Mesothelial cell of epicardium (in vitro differentiated cells): Measurements from ENCODE around the gene COL13A1. TPM values are rescaled to one million over a fixed set of nuclear protein-coding genes. Genes with fewer than 3 reads are reported as not detected.

Experiments used
- DNase-seq, 2 experiments: peaks; one replicate each; pipeline ENCODE4 v3.0.0; 2021; ENCODE audit warnings: low spot score in 2 of 2; ENCODE audit not compliant: unreplicated experiment in 2 of 2
- H3K27ac Mint-ChIP-seq: 2 replicates; pipeline ENCODE4 v1.8.0; 2021; ENCODE audit warnings: mixed read lengths
- H3K27me3 Mint-ChIP-seq: 2 replicates; pipeline ENCODE4 v1.8.0; 2021; ENCODE audit warnings: low read depth, mixed read lengths
- H3K36me3 Mint-ChIP-seq: 2 replicates; pipeline ENCODE4 v1.8.0; 2021; ENCODE audit warnings: mixed read lengths
- H3K4me1 Mint-ChIP-seq: 2 replicates; pipeline ENCODE4 v1.8.0; 2021; ENCODE audit warnings: mixed read lengths
- H3K4me3 Mint-ChIP-seq: 2 replicates; pipeline ENCODE4 v1.8.0; 2021; ENCODE audit warnings: mild to moderate bottlenecking, moderate library complexity, mixed read lengths
- H3K9me3 Mint-ChIP-seq: 2 replicates; pipeline ENCODE4 v1.8.0; 2021; ENCODE audit warnings: mixed read lengths
- total RNA-seq: library from RNA; stranded (reverse); gene quantifications from 3 replicates; pipeline ENCODE4 v1.2.1, GENCODE V29; 2021
- TF ChIP-seq, protein P1 (sequence below): fragments of 200-600 bp; sonication (generic); IDR thresholded peaks from one replicate; pipeline ENCODE4 v1.5.0; 2021; ENCODE audit warnings: antibody characterized with exemption; ENCODE audit not compliant: unreplicated experiment

COL13A1 gene
- total RNA-seq, 1 donor from 2014 or later, result 14.4 TPM

- Mint-ChIP-seq H3K27ac (no peak overlapping the region), H3K36me3 (no peaks in the 10 kb centered on the region), H3K27me3 (peaks cover 2% of the 10 kb centered on the region), H3K4me1 (peaks cover 6% of the 10 kb centered on the region), H3K4me3 (no peak overlapping the region), H3K9me3 (no peaks in the 10 kb centered on the region)
- TF ChIP-seq, protein P1, sequence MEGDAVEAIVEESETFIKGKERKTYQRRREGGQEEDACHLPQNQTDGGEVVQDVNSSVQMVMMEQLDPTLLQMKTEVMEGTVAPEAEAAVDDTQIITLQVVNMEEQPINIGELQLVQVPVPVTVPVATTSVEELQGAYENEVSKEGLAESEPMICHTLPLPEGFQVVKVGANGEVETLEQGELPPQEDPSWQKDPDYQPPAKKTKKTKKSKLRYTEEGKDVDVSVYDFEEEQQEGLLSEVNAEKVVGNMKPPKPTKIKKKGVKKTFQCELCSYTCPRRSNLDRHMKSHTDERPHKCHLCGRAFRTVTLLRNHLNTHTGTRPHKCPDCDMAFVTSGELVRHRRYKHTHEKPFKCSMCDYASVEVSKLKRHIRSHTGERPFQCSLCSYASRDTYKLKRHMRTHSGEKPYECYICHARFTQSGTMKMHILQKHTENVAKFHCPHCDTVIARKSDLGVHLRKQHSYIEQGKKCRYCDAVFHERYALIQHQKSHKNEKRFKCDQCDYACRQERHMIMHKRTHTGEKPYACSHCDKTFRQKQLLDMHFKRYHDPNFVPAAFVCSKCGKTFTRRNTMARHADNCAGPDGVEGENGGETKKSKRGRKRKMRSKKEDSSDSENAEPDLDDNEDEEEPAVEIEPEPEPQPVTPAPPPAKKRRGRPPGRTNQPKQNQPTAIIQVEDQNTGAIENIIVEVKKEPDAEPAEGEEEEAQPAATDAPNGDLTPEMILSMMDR, result no peak
- DNase-seq, result no peak
Measured at GRCh38 chr10:69958556-69958902, 156.8 kb downstream of the COL13A1 start.

GRCh38 chr10:69959911-69960310 is 158.2 kb downstream of the COL13A1 start:
- Mint-ChIP-seq H3K4me1 (peaks cover 6% of the 10 kb centered on the region), H3K27ac (no peak overlapping the region), H3K4me3 (no peak overlapping the region), H3K27me3 (peaks cover 6% of the 10 kb centered on the region), H3K9me3 (no peaks in the 10 kb centered on the region), H3K36me3 (no peaks in the 10 kb centered on the region)
- TF ChIP-seq, protein P1, result no peak
- DNase-seq, result no peak

DNA sequence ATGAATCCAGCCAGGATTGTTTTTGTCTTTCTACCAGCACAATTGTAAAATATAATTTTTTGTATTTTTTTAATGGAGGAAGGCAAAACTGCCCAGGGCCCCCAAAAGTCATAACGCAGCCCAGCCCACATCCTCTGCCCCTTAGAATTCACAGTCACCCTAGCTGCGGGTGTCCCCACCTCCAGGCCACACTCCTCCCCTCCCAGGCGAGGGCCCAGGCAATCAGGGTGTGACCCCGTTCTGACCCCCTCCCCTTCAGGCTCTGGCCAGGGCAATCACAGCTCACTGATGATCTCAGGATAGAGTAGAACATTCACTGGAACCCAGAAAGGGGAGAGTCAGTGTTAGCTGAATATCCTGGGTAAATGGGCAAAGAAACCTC is 158.9 kb downstream of the COL13A1 start:
- Mint-ChIP-seq H3K4me3 (no peak overlapping the region), H3K27ac (no peak overlapping the region), H3K4me1 (peaks cover 6% of the 10 kb centered on the region), H3K36me3 (no peaks in the 10 kb centered on the region), H3K27me3 (peaks cover 6% of the 10 kb centered on the region), H3K9me3 (no peaks in the 10 kb centered on the region)
- TF ChIP-seq, protein P1, result no peak
- peak in 1 of 2 experiments; percentile 9 for DNase-seq

- H3K4me3 Mint-ChIP-seq, result no peak overlapping the region
- H3K36me3 Mint-ChIP-seq, result no peaks in the 10 kb centered on the region
- H3K4me1 Mint-ChIP-seq, result peaks cover 10% of the 10 kb centered on the region
- DNase-seq, result peak in 1 of 2 experiments; percentile 36
- no peaks in the 10 kb centered on the region for H3K9me3 Mint-ChIP-seq
- H3K27me3 Mint-ChIP-seq, result peaks cover 6% of the 10 kb centered on the region
- no peak overlapping the region for H3K27ac Mint-ChIP-seq
- TF ChIP-seq, protein P1, result peak; percentile 25
Measured at GRCh38 chr10:69960988-69961880, 159.5 kb downstream of the COL13A1 start.

DNA sequence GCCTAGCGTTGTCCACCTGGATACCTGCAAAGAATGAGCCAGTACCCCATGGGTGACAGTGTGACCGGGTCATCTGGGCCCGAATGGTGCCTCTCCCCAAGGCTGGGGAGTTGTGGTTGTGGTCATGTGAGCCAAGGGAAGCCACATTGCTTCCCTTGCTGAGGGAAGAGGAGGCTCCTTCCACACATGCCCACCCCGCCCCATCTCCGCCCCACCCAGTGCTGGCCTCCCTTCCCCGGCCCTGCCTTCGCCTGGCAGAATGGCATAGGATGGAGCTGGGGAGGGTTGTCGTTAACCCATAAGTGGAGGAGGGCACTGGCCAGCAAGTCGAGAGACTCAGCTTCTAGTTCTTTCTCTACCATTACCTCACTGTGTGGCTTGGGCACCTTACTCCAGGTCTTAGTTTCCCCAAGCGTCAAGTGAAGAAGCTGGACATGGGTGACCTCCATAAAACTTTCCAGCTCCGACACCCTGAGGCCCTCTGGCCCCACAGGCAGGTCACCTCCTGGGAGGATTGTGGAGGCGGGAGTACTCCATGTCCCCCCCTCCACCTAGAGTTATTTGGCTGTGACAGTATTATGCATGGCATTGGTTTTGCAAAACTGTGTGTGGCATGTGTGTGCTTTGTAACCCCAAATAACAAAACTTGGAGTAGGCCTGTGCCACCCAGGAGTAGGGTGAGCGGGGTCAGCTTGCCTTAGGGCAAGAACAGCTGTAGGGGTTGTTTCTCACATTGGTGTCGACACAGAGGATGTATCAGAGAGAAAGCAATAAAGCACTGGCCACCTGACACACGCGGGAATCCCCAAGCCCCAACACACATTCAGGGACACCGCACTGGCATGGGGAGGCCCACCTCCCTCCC is 160.4 kb downstream of the COL13A1 start:
- TF ChIP-seq, protein P1, result no peak
- Mint-ChIP-seq H3K27ac (no peak overlapping the region), H3K4me3 (no peak overlapping the region), H3K4me1 (peaks cover 19% of the 10 kb centered on the region), H3K36me3 (no peaks in the 10 kb centered on the region), H3K9me3 (no peaks in the 10 kb centered on the region), H3K27me3 (peaks cover 6% of the 10 kb centered on the region)
- DNase-seq, result peak in 1 of 2 experiments; percentile 34
